ENCODE results near the gene USP7.

- TF ChIP-seq EZH2 (IDR thresholded peaks at IDR 0.05; ENCODE audit: insufficient read depth, poor library complexity, severe bottlenecking) (no peak), EZH2phosphoT487 (IDR thresholded peaks at IDR 0.05; ENCODE audit: insufficient read depth, low read depth) (no peak)
These were observed 99.1 kb downstream of the USP7 start for GRCh38 chr16:8864480-8865110.

Measured in GM23248 (cell line).